HG03025 (cell line): ENCODE results near the gene ZBTB42.

Experiments used
- ATAC-seq: cut with Tn5 transposase; IDR thresholded peaks from one replicate; pipeline ENCODE4 v1.9.1; 2021; ENCODE audit warnings: mild to moderate bottlenecking, moderate library complexity; ENCODE audit not compliant: unreplicated experiment, low FRiP score

ZBTB42 gene

GRCh38 chr14:104768437-104769323 lies 32.2 kb upstream of the ZBTB42 start:
- no peak for ATAC-seq

GRCh38 chr14:104769324-104770071 lies 31.4 kb upstream of the ZBTB42 start:
- ATAC-seq, result no peak

- no peak for ATAC-seq
Measured at GRCh38 chr14:104770072-104770579, 30.8 kb upstream of the ZBTB42 start.

GRCh38 chr14:104770851-104771272 lies 30.0 kb upstream of the ZBTB42 start:
- no peak for ATAC-seq

- no peak for ATAC-seq
Measured at GRCh38 chr14:104771374-104771773, 29.5 kb upstream of the ZBTB42 start.

GRCh38 chr14:104771918-104772706 lies 28.8 kb upstream of the ZBTB42 start:
- ATAC-seq, result no peak

GRCh38 chr14:104772707-104773504 lies 28.0 kb upstream of the ZBTB42 start:
- no peak for ATAC-seq

- no peak for ATAC-seq
Measured at GRCh38 chr14:104773505-104774452, 27.1 kb upstream of the ZBTB42 start.

- ATAC-seq, result no peak
Measured at GRCh38 chr14:104774453-104775072, 26.3 kb upstream of the ZBTB42 start.

GRCh38 chr14:104775073-104775489 lies 25.8 kb upstream of the ZBTB42 start:
- ATAC-seq, result no peak

- ATAC-seq, result no peak
Measured at GRCh38 chr14:104776481-104776880, 24.4 kb upstream of the ZBTB42 start.

- no peak for ATAC-seq
Measured at GRCh38 chr14:104776961-104777807, 23.7 kb upstream of the ZBTB42 start.

- no peak for ATAC-seq
Measured at GRCh38 chr14:104777808-104778249, 23.1 kb upstream of the ZBTB42 start.

- ATAC-seq, result no peak
Measured at GRCh38 chr14:104778694-104779331, 22.1 kb upstream of the ZBTB42 start.

- no peak for ATAC-seq
Measured at GRCh38 chr14:104779776-104780512, 21.0 kb upstream of the ZBTB42 start.

GRCh38 chr14:104780513-104781030 lies 20.3 kb upstream of the ZBTB42 start:
- ATAC-seq, result no peak
